Mesenchymal stem cell (in vitro differentiated cells and primary cell): Measurements from ENCODE around the gene ABCB9.

Source experiments
- DNase-seq: peaks from one replicate; pipeline ENCODE4 v3.0.0-alpha.2; 2013
- H2AFZ ChIP-seq: one replicate; pipeline ENCODE4 v1.6.1; 2013; ENCODE audit warnings: low read depth, mild to moderate bottlenecking, control low read depth, inconsistent platforms, low read length, moderate library complexity
- H2AK5ac ChIP-seq: 2 replicates; pipeline ENCODE4 v1.6.1; 2013; ENCODE audit warnings: low read length, moderate library complexity, mild to moderate bottlenecking, inconsistent platforms; ENCODE audit not compliant: severe bottlenecking
- H2BK120ac ChIP-seq: one replicate; pipeline ENCODE4 v1.6.1; 2013; ENCODE audit warnings: low read depth, mild to moderate bottlenecking, inconsistent platforms, low read length, moderate library complexity
- H2BK12ac ChIP-seq, 2 experiments: one replicate each; pipeline ENCODE4 v1.6.1; 2013; ENCODE audit warnings: inconsistent platforms in 2 of 2, low read length in 2 of 2, mild to moderate bottlenecking in 2 of 2, moderate library complexity in 2 of 2, control low read depth in 1 of 2
- H2BK15ac ChIP-seq: one replicate; pipeline ENCODE4 v1.6.1; 2013; ENCODE audit warnings: mild to moderate bottlenecking, low read depth, inconsistent platforms; ENCODE audit not compliant: poor library complexity, severe bottlenecking
- H2BK5ac ChIP-seq: 2 replicates; pipeline ENCODE4 v1.6.1; 2013; ENCODE audit warnings: low read depth, mild to moderate bottlenecking, low read length, control low read depth, inconsistent platforms; ENCODE audit not compliant: poor library complexity, severe bottlenecking
- H3K14ac ChIP-seq, 2 experiments: one replicate each; pipeline ENCODE4 v1.6.1; 2013; ENCODE audit warnings: inconsistent platforms in 2 of 2, low read length in 2 of 2, control low read depth in 1 of 2, mild to moderate bottlenecking in 1 of 2, moderate library complexity in 1 of 2
- H3K18ac ChIP-seq, 2 experiments: one replicate each; pipeline ENCODE4 v1.6.1; 2013; ENCODE audit warnings: inconsistent platforms in 2 of 2, low read length in 2 of 2, control low read depth in 1 of 2, low read depth in 1 of 2, mild to moderate bottlenecking in 1 of 2
- H3K23ac ChIP-seq, 2 experiments: one replicate each; pipeline ENCODE4 v1.6.1; 2013; ENCODE audit warnings: inconsistent platforms in 2 of 2, low read length in 2 of 2, mild to moderate bottlenecking in 2 of 2, moderate library complexity in 2 of 2, control low read depth in 1 of 2
- H3K27ac ChIP-seq: 2 replicates; pipeline ENCODE4 v1.5.1; 2013; ENCODE audit warnings: mild to moderate bottlenecking, moderate library complexity, low read length, control low read depth, inconsistent platforms; ENCODE audit not compliant: poor library complexity, severe bottlenecking
- H3K27me3 ChIP-seq, 2 experiments: 2 replicates each; pipeline versions ENCODE4 v1.6.1 to v1.7.0; 2013; ENCODE audit warnings: low read length in 2 of 2, mild to moderate bottlenecking in 2 of 2, moderate library complexity in 2 of 2, control low read depth in 1 of 2, inconsistent platforms in 1 of 2; ENCODE audit not compliant: control insufficient read depth in 1 of 2, insufficient read depth in 1 of 2
- H3K36me3 ChIP-seq, 2 experiments: 2 replicates each; pipeline versions ENCODE4 v1.6.1 to v1.7.0; 2013; ENCODE audit warnings: low read length in 2 of 2, control low read depth in 1 of 2, inconsistent platforms in 1 of 2, low read depth in 1 of 2, mild to moderate bottlenecking in 1 of 2; ENCODE audit not compliant: insufficient read depth in 2 of 2, control insufficient read depth in 1 of 2
- H3K4ac ChIP-seq, 2 experiments: one replicate each; pipeline ENCODE4 v1.6.1; 2013; ENCODE audit warnings: inconsistent platforms in 2 of 2, low read length in 2 of 2, mild to moderate bottlenecking in 2 of 2, moderate library complexity in 2 of 2, control low read depth in 1 of 2, low read depth in 1 of 2
- H3K4me1 ChIP-seq: 2 replicates; pipeline ENCODE4 v1.6.1; 2013; ENCODE audit warnings: low read depth, low read length, control low read depth; ENCODE audit not compliant: control insufficient read depth, insufficient read depth
- H3K4me2 ChIP-seq: 2 replicates; pipeline ENCODE4 v1.6.1; 2013; ENCODE audit warnings: low read length, mild to moderate bottlenecking, inconsistent platforms; ENCODE audit not compliant: poor library complexity, severe bottlenecking
- H3K4me3 ChIP-seq, 2 experiments: 2 replicates each; pipeline versions ENCODE4 v1.5.1 to v1.7.0; 2013; ENCODE audit warnings: low read length in 2 of 2, mild to moderate bottlenecking in 2 of 2, control low read depth in 1 of 2, low read depth in 1 of 2; ENCODE audit not compliant: insufficient read depth in 1 of 2
- H3K79me1 ChIP-seq: replicated peaks from 2 replicates; pipeline ENCODE4 v1.6.1; 2013; ENCODE audit warnings: mild to moderate bottlenecking, control low read depth, low read length, inconsistent platforms; ENCODE audit not compliant: poor library complexity, severe bottlenecking
- H3K9ac ChIP-seq: 2 replicates; pipeline ENCODE4 v1.7.0; 2013; ENCODE audit warnings: mild to moderate bottlenecking, low read length, moderate library complexity
- H3K9me3 ChIP-seq: 2 replicates; pipeline ENCODE4 v1.7.0; 2013; ENCODE audit warnings: mild to moderate bottlenecking, low read length; ENCODE audit not compliant: control insufficient read depth
- H4K8ac ChIP-seq: one replicate; pipeline ENCODE4 v1.6.1; 2013; ENCODE audit warnings: inconsistent platforms, mild to moderate bottlenecking, low read length, moderate library complexity
- H4K91ac ChIP-seq: one replicate; pipeline ENCODE4 v1.6.1; 2013; ENCODE audit warnings: mild to moderate bottlenecking, low read length, inconsistent platforms
- WGBS: methylation state at CpG from one replicate; pipeline ENCODE4 v1.1.7; 2013; ENCODE audit warnings: mixed read lengths; 5-methylcytosine and 5-hydroxymethylcytosine counted together

ABCB9 gene

GRCh38 chr12:122996621-122997342, 30.5 kb upstream of the ABCB9 start:
- Histone ChIP-seq H3K14ac (no peak overlapping the region), H3K9ac (no peak overlapping the region), H4K91ac (no peak overlapping the region), H3K27me3 (no peaks in the 10 kb centered on the region), H2AFZ (no peak overlapping the region), H3K4me2 (no peak overlapping the region), H3K18ac (no peak overlapping the region), H3K79me1 (no peaks in the 10 kb centered on the region), H2BK5ac (no peak overlapping the region), H3K36me3 (peaks cover 22 to 51% of the 10 kb centered on the region in 2 experiments), H2BK12ac (no peak overlapping the region), H2BK120ac (no peak overlapping the region), H4K8ac (no peak overlapping the region), H3K4me1 (peaks cover 5% of the 10 kb centered on the region), H3K4ac (no peak overlapping the region), H2BK15ac (no peak overlapping the region), H3K4me3 (no peak overlapping the region), H3K23ac (no peak overlapping the region), H3K27ac (no peak overlapping the region), H2AK5ac (no peak overlapping the region), H3K9me3 (no peaks in the 10 kb centered on the region)
- 96% methylated on average over 15 of the region's 16 CpGs for WGBS
- no peak for DNase-seq

- Histone ChIP-seq H3K27me3 (no peaks in the 10 kb centered on the region), H3K9me3 (no peaks in the 10 kb centered on the region), H3K18ac (no peak overlapping the region), H2AK5ac (no peak overlapping the region), H3K79me1 (no peaks in the 10 kb centered on the region), H4K8ac (no peak overlapping the region), H2AFZ (no peak overlapping the region), H3K9ac (no peak overlapping the region), H3K4me3 (no peak overlapping the region), H3K36me3 (peaks cover 25 to 51% of the 10 kb centered on the region in 2 experiments), H3K4me2 (no peak overlapping the region), H4K91ac (no peak overlapping the region), H3K27ac (no peak overlapping the region), H3K4me1 (peaks cover 5% of the 10 kb centered on the region), H2BK12ac (no peak overlapping the region), H2BK5ac (no peak overlapping the region), H3K14ac (no peak overlapping the region), H2BK15ac (no peak overlapping the region), H3K4ac (no peak overlapping the region), H3K23ac (no peak overlapping the region), H2BK120ac (no peak overlapping the region)
- DNase-seq, result no peak
- 96% methylated on average over 7 of the region's 7 CpGs for WGBS
These were observed 29.9 kb upstream of the ABCB9 start for GRCh38 chr12:122996188-122996601.

GRCh38 chr12:122995503-122996187, 29.4 kb upstream of the ABCB9 start:
- no peak overlapping the region for H3K27ac ChIP-seq
- H2BK15ac ChIP-seq, result no peak overlapping the region

GRCh38 chr12:122994781-122995502, 28.7 kb upstream of the ABCB9 start:
- DNase-seq, result no peak
- no peak overlapping the region for H2BK5ac ChIP-seq
- H3K18ac ChIP-seq, result no peak overlapping the region
- no peak overlapping the region for H3K4me3 ChIP-seq
- H3K4me2 ChIP-seq, result no peak overlapping the region
- no peak overlapping the region for H3K4ac ChIP-seq
- no peak overlapping the region for H2AK5ac ChIP-seq
- H3K9me3 ChIP-seq, result no peaks in the 10 kb centered on the region
- H2AFZ ChIP-seq, result no peak overlapping the region
- H3K4me1 ChIP-seq, result peaks cover 4% of the 10 kb centered on the region
- peaks cover 24 to 52% of the 10 kb centered on the region in 2 experiments for H3K36me3 ChIP-seq
- no peak overlapping the region for H2BK15ac ChIP-seq
- 96% methylated on average over 13 of the region's 13 CpGs for WGBS
- H3K9ac ChIP-seq, result no peak overlapping the region
- no peak overlapping the region for H2BK120ac ChIP-seq
- H3K27ac ChIP-seq, result no peak overlapping the region
- H4K8ac ChIP-seq, result no peak overlapping the region
- H3K14ac ChIP-seq, result no peak overlapping the region
- no peaks in the 10 kb centered on the region for H3K79me1 ChIP-seq
- H3K27me3 ChIP-seq, result no peaks in the 10 kb centered on the region
- H2BK12ac ChIP-seq, result no peak overlapping the region
- no peak overlapping the region for H3K23ac ChIP-seq
- H4K91ac ChIP-seq, result no peak overlapping the region

More at GRCh38 chr12:122995503-122996187, 29.4 kb upstream of the ABCB9 start:
- Histone ChIP-seq H3K27me3 (no peaks in the 10 kb centered on the region), H2AK5ac (no peak overlapping the region), H3K14ac (no peak overlapping the region), H3K4ac (no peak overlapping the region), H2BK120ac (no peak overlapping the region), H3K79me1 (no peaks in the 10 kb centered on the region), H3K4me2 (no peak overlapping the region), H2BK5ac (no peak overlapping the region), H3K9me3 (no peaks in the 10 kb centered on the region), H3K9ac (no peak overlapping the region), H4K91ac (no peak overlapping the region), H2AFZ (no peak overlapping the region), H3K36me3 (peaks cover 24 to 53% of the 10 kb centered on the region in 2 experiments), H2BK12ac (no peak overlapping the region), H4K8ac (no peak overlapping the region), H3K18ac (no peak overlapping the region), H3K4me3 (no peak overlapping the region), H3K23ac (no peak overlapping the region), H3K4me1 (peaks cover 5% of the 10 kb centered on the region)
- 93% methylated on average over 17 of the region's 20 CpGs for WGBS
- DNase-seq, result no peak
